ENCODE results near the gene TPRN. TPM values are rescaled to one million over a fixed set of nuclear protein-coding genes. Genes with fewer than 3 reads are reported as not detected.

Gene TPRN
- total and polyA plus RNA-seq, 2 donors (not counting 3 experiments of a cell fraction or from before 2014, with no cell fraction given): 4.3 to 12.4 TPM

DNA sequence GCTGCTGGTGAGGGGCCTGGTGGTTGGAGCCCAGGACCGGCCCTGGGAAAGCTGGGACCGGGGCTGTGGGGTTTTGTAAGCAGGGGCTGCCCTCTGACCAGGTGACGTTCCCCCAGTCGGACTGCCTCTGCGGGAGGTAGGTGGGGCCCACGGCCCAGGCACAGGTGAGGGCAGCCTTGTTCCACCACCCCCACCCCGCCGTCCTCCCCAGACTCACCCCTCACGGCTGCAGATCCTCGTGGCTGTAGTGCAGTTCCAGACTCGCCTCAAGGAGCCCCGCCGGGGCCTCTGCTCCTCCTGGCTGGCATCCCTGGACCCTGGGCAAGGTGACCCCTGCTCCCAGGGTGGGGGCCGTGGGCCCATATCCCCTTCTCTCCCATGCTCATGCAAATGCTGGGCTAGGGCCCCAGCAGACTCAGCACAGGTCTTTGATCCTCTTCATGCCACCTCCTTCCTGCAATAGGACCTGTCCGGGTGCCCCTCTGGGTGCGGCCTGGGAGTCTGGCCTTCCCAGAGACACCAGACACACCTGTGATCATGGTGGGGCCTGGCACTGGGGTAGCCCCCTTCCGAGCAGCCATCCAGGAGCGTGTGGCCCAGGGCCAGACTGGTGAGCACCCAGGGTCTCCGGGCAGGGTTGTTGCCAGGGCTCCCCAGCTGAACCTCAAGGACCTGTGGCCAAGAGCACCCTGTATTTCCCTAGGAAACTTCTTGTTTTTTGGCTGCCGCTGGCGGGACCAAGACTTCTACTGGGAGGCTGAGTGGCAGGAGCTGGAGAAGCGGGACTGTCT lies 14.8 kb upstream of the TPRN start:
- no peaks in the 10 kb centered on the region for H3K9me1 ChIP-seq (replicated peaks; ENCODE audit: control insufficient read depth, extremely low read depth, insufficient read depth, low read length)
- H3K4me3 ChIP-seq (replicated peaks in 1 of 3; ENCODE audit: insufficient read depth in 1 of 3, low read depth in 1 of 3, low read length in 3 of 3): no peak overlapping the region
- no peak for FAIRE-seq
- no peak for DNase-seq (ENCODE audit: low read depth, low spot score)
- TF ChIP-seq EZH2 (IDR thresholded peaks at IDR 0.05; ENCODE audit: borderline replicate concordance, low read depth, low read length, severe bottlenecking): no peak
- TF ChIP-seq GATA2 (IDR thresholded peaks at IDR 0.05; ENCODE audit: insufficient read depth, insufficient read length, low read depth, low read length): no peak
- no peak for TF ChIP-seq CTCF (IDR thresholded peaks at IDR 0.05; ENCODE audit: extremely low read depth in 1 of 2, insufficient read depth in 1 of 2, low read depth in 1 of 2, low read length in 2 of 2)
- TF ChIP-seq, protein P1, sequence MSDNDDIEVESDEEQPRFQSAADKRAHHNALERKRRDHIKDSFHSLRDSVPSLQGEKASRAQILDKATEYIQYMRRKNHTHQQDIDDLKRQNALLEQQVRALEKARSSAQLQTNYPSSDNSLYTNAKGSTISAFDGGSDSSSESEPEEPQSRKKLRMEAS (IDR thresholded peaks at IDR 0.05; ENCODE audit: insufficient read depth, insufficient read length): no peak
- TF ChIP-seq POLR2AphosphoS5 (IDR thresholded peaks at IDR 0.05; ENCODE audit: insufficient read depth, low read depth, low read length): no peak
- H3K9ac ChIP-seq (replicated peaks; ENCODE audit: extremely low read depth, insufficient read depth, low read length): no peak overlapping the region
- no peaks in the 10 kb centered on the region for H3K79me2 ChIP-seq (ENCODE audit: control insufficient read depth, insufficient read depth, low read length)
- H3K4me1 ChIP-seq (ENCODE audit: control insufficient read depth, extremely low read depth, insufficient read depth, low read length): peaks cover 6% of the 10 kb centered on the region
- ChIA-PET CTCF (interaction anchor here (0.7 to 1.9 kb wide), 2 partner anchors 8 to 21 kb away, joined by 6 to 7 read pairs; no protein-coding TSS in a partner anchor), POLR2A (interaction anchor here (1.0 kb wide), 1 partner anchor 15 kb away, joined by 3 read pairs; the partner anchor contains the start of gene TPRN)
- no peaks in the 10 kb centered on the region for H3K9me3 ChIP-seq (replicated peaks; ENCODE audit: control insufficient read depth, insufficient read depth, low read length)
- H3K27me3 ChIP-seq (ENCODE audit: control insufficient read depth in 2 of 2, insufficient read depth in 2 of 2, low read length in 2 of 2): no peaks in the 10 kb centered on the region
- intact Hi-C loops (cut with micrococcal nuclease) (no loop called here), dilution Hi-C loops (cut with MboI; ENCODE audit: extremely low pct_ligation_motif_present, low sequenced_read_pairs) (no loop called here)
- H3K27ac ChIP-seq (ENCODE audit: insufficient read depth, low read depth, low read length): no peak overlapping the region
- H4K20me1 ChIP-seq (replicated peaks; ENCODE audit: control insufficient read depth, extremely low read depth, insufficient read depth, low read length): no peaks in the 10 kb centered on the region
- H3K4me2 ChIP-seq (ENCODE audit: insufficient read depth, low read length): no peak overlapping the region
- no TSS peak for BruUV-seq (replicated peaks)
- no peak overlapping the region for H2AFZ ChIP-seq (ENCODE audit: low read depth, low read length)
- peaks cover 0 to 4% of the 10 kb centered on the region in 2 experiments for H3K36me3 ChIP-seq (ENCODE audit: control insufficient read depth in 2 of 2, extremely low read depth in 1 of 2, insufficient read depth in 2 of 2, low read length in 2 of 2)
